ENCODE data around the gene ZNF354C. TPM values are rescaled to one million over a fixed set of nuclear protein-coding genes. Genes with fewer than 3 reads are reported as not detected.

The ZNF354C gene
- total RNA-seq, 2 donors from 2014 or later, result 3.9 to 8.8 TPM

GRCh38 chr5:179132586-179133355 is 72.6 kb downstream of the ZNF354C start:
- Histone ChIP-seq H3K36me3 (no peaks in the 10 kb centered on the region), H3K4me3 (no peak overlapping the region), H3K27ac (no peak overlapping the region), H3K9me3 (no peaks in the 10 kb centered on the region), H3K27me3 (replicated peaks; ENCODE audit: insufficient read depth) (no peaks in the 10 kb centered on the region), H3K4me1 (ENCODE audit: control insufficient read depth in 1 of 2, low read depth in 2 of 2) (no peaks in the 10 kb centered on the region)
- no peak for ATAC-seq (ENCODE audit: insufficient number of reproducible peaks, low FRiP score, low read depth)
- DNase-seq (ENCODE audit: low spot score), result no peak
- TF ChIP-seq CTCF (IDR thresholded peaks at IDR 0.05), result no peak

Other genes starting within 250 kb of the ZNF354C start
- gene ZNF354B, start 200.4 kb upstream of the ZNF354C start, total RNA-seq, result 10 to 100 TPM in 1 of 2 donors, 1 to 10 TPM in 1; 9.1 to 26.9 TPM
- 1 to 10 TPM; 1.1 to 2.2 TPM for gene ZFP2, start 164.5 kb upstream of the ZNF354C start, total RNA-seq
- gene ZNF454, start 119.2 kb upstream of the ZNF354C start, total RNA-seq, result 1 to 10 TPM; 2.2 to 8.2 TPM
- not detected for gene GRM6, start 65.1 kb upstream of the ZNF354C start, total RNA-seq
- gene ZNF879, start 36.6 kb upstream of the ZNF354C start, total RNA-seq, result 1 to 10 TPM; 2.6 to 6.3 TPM